Rectal smooth muscle tissue (tissue), 1 donor: ENCODE measurements around the gene ZP1.
A peak's percentile ranks its signal among the peaks of the same experiment; 100 is the strongest.

Source experiments
- H3K27ac ChIP-seq: one replicate; pipeline ENCODE4 v1.7.0; 2013; ENCODE audit warnings: low read depth, low read length, inconsistent platforms
- H3K27me3 ChIP-seq: one replicate; pipeline ENCODE4 v1.7.0; 2013; ENCODE audit warnings: low read length; ENCODE audit not compliant: control insufficient read depth, insufficient read depth
- H3K36me3 ChIP-seq: one replicate; pipeline ENCODE4 v1.7.0; 2013; ENCODE audit warnings: low read length; ENCODE audit not compliant: control insufficient read depth, insufficient read depth
- H3K4me1 ChIP-seq: one replicate; pipeline ENCODE4 v1.7.0; 2013; ENCODE audit warnings: low read length; ENCODE audit not compliant: control insufficient read depth, insufficient read depth
- H3K4me3 ChIP-seq: one replicate; pipeline ENCODE4 v1.7.0; 2013; ENCODE audit warnings: low read length
- H3K9ac ChIP-seq: one replicate; pipeline ENCODE4 v1.7.0; 2013; ENCODE audit warnings: low read length

ZP1 gene

GRCh38 chr11:60915248-60915914 lies 48.0 kb downstream of the ZP1 start:
- Histone ChIP-seq H3K9ac (peak overlapping the region; percentile 49), H3K36me3 (peaks cover 5% of the 10 kb centered on the region), H3K4me3 (peak overlapping the region; percentile 92), H3K27me3 (no peaks in the 10 kb centered on the region), H3K4me1 (peaks cover 11% of the 10 kb centered on the region), H3K27ac (peak overlapping the region; percentile 15)

GRCh38 chr11:60916669-60917206 lies 49.4 kb downstream of the ZP1 start:
- Histone ChIP-seq H3K27ac (no peak overlapping the region), H3K4me1 (peaks cover 11% of the 10 kb centered on the region), H3K9ac (no peak overlapping the region)

DNA sequence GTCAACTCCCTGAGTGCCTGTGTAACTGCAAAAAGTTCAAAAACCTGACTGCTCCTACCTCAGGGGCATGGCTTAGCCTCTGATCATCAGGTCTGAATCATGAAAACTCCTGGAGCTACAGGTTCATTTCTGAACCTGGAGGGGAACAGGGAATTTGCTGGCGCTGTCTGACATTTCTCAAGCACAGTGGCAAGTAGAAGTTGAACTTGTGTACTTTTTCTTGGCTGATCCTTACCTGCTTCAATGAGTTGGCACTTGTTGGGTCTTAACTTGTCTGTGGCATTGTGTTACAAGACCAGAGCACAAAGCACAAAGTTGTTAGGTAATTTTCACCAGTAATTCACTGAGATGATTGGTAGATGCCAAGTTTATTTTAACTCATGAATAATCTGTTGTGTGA lies 49.9 kb downstream of the ZP1 start:
- peaks cover 11% of the 10 kb centered on the region for H3K4me1 ChIP-seq
- no peak overlapping the region for H3K27ac ChIP-seq
- H3K9ac ChIP-seq: no peak overlapping the region

More at GRCh38 chr11:60916669-60917206, 49.4 kb downstream of the ZP1 start:
- Histone ChIP-seq H3K27me3 (no peaks in the 10 kb centered on the region), H3K4me3 (no peak overlapping the region), H3K36me3 (peaks cover 16% of the 10 kb centered on the region)

GRCh38 chr11:60918251-60918938 lies 51.1 kb downstream of the ZP1 start:
- Histone ChIP-seq H3K36me3 (peaks cover 24% of the 10 kb centered on the region), H3K4me3 (no peak overlapping the region), H3K27me3 (no peaks in the 10 kb centered on the region), H3K27ac (no peak overlapping the region), H3K9ac (no peak overlapping the region), H3K4me1 (peaks cover 8% of the 10 kb centered on the region)

More for the DNA sequence above, 49.9 kb downstream of the ZP1 start:
- no peak overlapping the region for H3K4me3 ChIP-seq
- no peaks in the 10 kb centered on the region for H3K27me3 ChIP-seq
- H3K36me3 ChIP-seq: peaks cover 20% of the 10 kb centered on the region

- peaks cover 24% of the 10 kb centered on the region for H3K36me3 ChIP-seq
- peaks cover 2% of the 10 kb centered on the region for H3K27me3 ChIP-seq
- H3K4me3 ChIP-seq: no peak overlapping the region
- peaks cover 10% of the 10 kb centered on the region for H3K4me1 ChIP-seq
- no peak overlapping the region for H3K9ac ChIP-seq
- no peak overlapping the region for H3K27ac ChIP-seq
Observed at GRCh38 chr11:60918939-60919265, 51.6 kb downstream of the ZP1 start.

GRCh38 chr11:60919320-60919719 lies 52.0 kb downstream of the ZP1 start:
- Histone ChIP-seq H3K4me3 (no peak overlapping the region), H3K4me1 (peaks cover 12% of the 10 kb centered on the region), H3K27me3 (peaks cover 4% of the 10 kb centered on the region), H3K9ac (no peak overlapping the region), H3K36me3 (peaks cover 24% of the 10 kb centered on the region), H3K27ac (no peak overlapping the region)

DNA sequence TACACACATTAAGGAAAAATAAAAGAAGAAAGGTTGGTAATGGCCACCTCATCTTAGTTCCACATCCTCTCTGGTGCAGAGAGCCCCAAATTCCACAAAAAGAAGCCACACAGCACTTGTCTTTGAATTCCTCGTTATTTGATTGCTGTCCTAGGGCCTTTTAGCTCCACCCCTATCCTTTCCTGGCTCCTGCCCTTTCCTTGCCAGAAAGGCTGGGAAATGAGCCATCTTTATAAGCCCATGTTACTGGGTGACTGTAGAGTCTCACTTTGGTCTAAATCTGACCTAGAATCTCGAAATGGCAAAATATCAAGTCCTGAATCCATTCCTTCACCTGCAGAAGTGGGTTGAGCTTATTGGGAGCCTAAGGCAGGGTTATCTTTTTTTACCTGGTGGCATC lies 52.6 kb downstream of the ZP1 start:
- no peak overlapping the region for H3K27ac ChIP-seq

DNA sequence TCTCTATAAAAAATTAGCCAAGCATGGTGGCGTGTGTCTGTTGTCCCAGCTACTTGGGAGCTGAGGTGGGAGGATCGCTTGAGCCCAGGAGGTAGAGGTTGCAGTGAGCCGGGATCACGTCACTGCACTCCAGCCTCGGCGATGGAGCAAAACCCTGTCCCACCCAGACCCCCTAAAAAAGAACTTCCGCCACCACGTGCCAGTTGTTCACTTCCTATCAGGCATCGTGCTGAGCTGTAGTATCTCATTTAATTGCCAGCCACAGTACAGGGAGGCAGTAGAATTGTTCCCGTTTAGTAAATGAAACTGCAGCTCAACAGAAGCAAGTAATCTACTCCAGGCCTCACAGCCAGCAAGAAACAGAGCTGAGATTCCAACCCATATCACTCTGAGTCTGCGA lies 53.9 kb downstream of the ZP1 start:
- Histone ChIP-seq H3K36me3 (peaks cover 24% of the 10 kb centered on the region), H3K27me3 (peaks cover 11% of the 10 kb centered on the region), H3K9ac (no peak overlapping the region), H3K4me1 (peaks cover 4% of the 10 kb centered on the region), H3K4me3 (no peak overlapping the region), H3K27ac (no peak overlapping the region)

More for the DNA sequence above, 52.6 kb downstream of the ZP1 start:
- H3K4me1 ChIP-seq: peaks cover 12% of the 10 kb centered on the region
- H3K27me3 ChIP-seq: peaks cover 10% of the 10 kb centered on the region
- H3K36me3 ChIP-seq: peaks cover 24% of the 10 kb centered on the region
- H3K4me3 ChIP-seq: no peak overlapping the region
- H3K9ac ChIP-seq: no peak overlapping the region

- Histone ChIP-seq H3K27ac (no peak overlapping the region), H3K9ac (no peak overlapping the region), H3K27me3 (peaks cover 14% of the 10 kb centered on the region), H3K36me3 (peaks cover 24% of the 10 kb centered on the region), H3K4me3 (no peak overlapping the region), H3K4me1 (peaks cover 4% of the 10 kb centered on the region)
Observed at GRCh38 chr11:60921777-60922335, 54.5 kb downstream of the ZP1 start.

DNA sequence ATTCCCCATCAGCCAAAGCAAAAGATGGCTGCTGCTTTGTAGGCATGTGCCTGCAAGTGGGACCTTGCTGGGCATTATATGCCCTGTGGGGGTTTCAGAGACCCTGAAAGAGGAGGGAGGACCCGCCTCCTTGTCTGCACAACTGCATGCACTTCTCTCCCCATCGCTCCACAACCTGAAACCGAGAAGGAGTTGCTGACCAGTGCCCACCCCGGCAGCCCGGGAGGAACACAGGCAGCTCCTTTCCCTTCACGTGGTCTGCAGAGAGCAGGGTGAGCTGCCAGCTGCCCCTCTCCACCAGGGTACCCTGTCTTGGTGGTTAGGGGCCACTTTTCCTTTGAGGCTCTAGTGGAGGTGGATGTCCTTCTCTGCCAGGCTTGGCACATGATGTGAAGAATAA lies 55.6 kb downstream of the ZP1 start:
- Histone ChIP-seq H3K4me3 (no peak overlapping the region), H3K4me1 (peaks cover 4% of the 10 kb centered on the region), H3K27ac (no peak overlapping the region), H3K36me3 (peaks cover 24% of the 10 kb centered on the region), H3K27me3 (peaks cover 14% of the 10 kb centered on the region), H3K9ac (no peak overlapping the region)

GRCh38 chr11:60923326-60923725 lies 56.0 kb downstream of the ZP1 start:
- Histone ChIP-seq H3K27me3 (peaks cover 14% of the 10 kb centered on the region), H3K27ac (no peak overlapping the region)

GRCh38 chr11:60923800-60924109 lies 56.4 kb downstream of the ZP1 start:
- no peak overlapping the region for H3K9ac ChIP-seq
- H3K36me3 ChIP-seq: peaks cover 24% of the 10 kb centered on the region
- peaks cover 14% of the 10 kb centered on the region for H3K27me3 ChIP-seq
- H3K4me1 ChIP-seq: peaks cover 4% of the 10 kb centered on the region
- H3K4me3 ChIP-seq: peak overlapping the region; percentile 55
- no peak overlapping the region for H3K27ac ChIP-seq

More at GRCh38 chr11:60923326-60923725, 56.0 kb downstream of the ZP1 start:
- Histone ChIP-seq H3K4me3 (no peak overlapping the region), H3K4me1 (peaks cover 4% of the 10 kb centered on the region), H3K9ac (no peak overlapping the region), H3K36me3 (peaks cover 24% of the 10 kb centered on the region)
